NT2/D1 (cell line): ENCODE data around the gene LCE5A.

ENCODE experiments used
- DNase-seq: peaks from one replicate; pipeline ENCODE4 v3.0.0-alpha.2; 2011; ENCODE audit warnings: low read depth, low spot score
- H3K27me3 ChIP-seq: 2 replicates; pipeline ENCODE4 v1.6.0; 2011; ENCODE audit warnings: mild to moderate bottlenecking; ENCODE audit not compliant: insufficient read length, insufficient read depth
- H3K36me3 ChIP-seq: 2 replicates; pipeline ENCODE4 v1.6.1; 2011; ENCODE audit warnings: mild to moderate bottlenecking, low read length, mixed read lengths; ENCODE audit not compliant: insufficient read depth, insufficient read length
- H3K4me1 ChIP-seq: 2 replicates; pipeline ENCODE4 v1.5.1; 2011; ENCODE audit not compliant: insufficient read depth, insufficient read length
- H3K4me3 ChIP-seq: 2 replicates; pipeline ENCODE4 v1.5.1; 2011; ENCODE audit warnings: low read depth; ENCODE audit not compliant: insufficient read length
- H3K9ac ChIP-seq: 2 replicates; pipeline ENCODE4 v1.6.0; 2011; ENCODE audit warnings: low read depth; ENCODE audit not compliant: insufficient read length
- H3K9me3 ChIP-seq: 2 replicates; pipeline ENCODE4 v1.5.1; 2011; ENCODE audit warnings: mild to moderate bottlenecking, low read length; ENCODE audit not compliant: insufficient read depth
- SUZ12 ChIP-seq: IDR thresholded peaks from 2 replicates; pipeline ENCODE4 v1.6.1; 2011; ENCODE audit not compliant: insufficient read length, insufficient read depth; ENCODE audit errors: extremely low read depth
- YY1 ChIP-seq: IDR thresholded peaks from 2 replicates; pipeline ENCODE4 v1.6.1; 2011; ENCODE audit not compliant: insufficient read length, insufficient read depth
- ZNF274 ChIP-seq: IDR thresholded peaks from 2 replicates; pipeline ENCODE4 v1.6.1; 2011; ENCODE audit warnings: mild to moderate bottlenecking, low read depth, low read length

Gene LCE5A

DNA sequence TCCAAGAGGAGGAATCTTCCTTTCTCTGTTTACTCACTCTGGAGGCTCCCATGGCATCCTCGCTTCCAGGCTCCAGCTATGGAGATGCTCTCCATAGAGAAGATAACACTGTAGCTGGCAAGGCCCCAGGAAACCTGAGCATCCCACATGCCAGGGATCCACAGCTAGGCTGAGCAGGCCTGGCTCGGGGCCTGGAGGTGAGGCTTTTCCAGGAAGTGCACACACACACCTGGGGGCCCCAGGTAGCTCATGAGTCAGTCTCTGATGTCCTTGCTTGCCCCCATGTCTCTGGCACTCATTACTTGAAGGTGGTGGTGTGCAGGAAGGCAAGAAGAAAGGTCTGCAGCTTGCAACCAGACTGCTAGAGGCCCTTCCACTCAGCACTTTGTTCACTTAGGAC is 5.5 kb upstream of the LCE5A start:
- H3K36me3 ChIP-seq: no peaks in the 10 kb centered on the region
- H3K9ac ChIP-seq: no peak overlapping the region
- H3K4me1 ChIP-seq: no peaks in the 10 kb centered on the region
- TF ChIP-seq YY1: no peak
- TF ChIP-seq ZNF274: no peak
- no peak for TF ChIP-seq SUZ12
- no peaks in the 10 kb centered on the region for H3K9me3 ChIP-seq
- H3K27me3 ChIP-seq: no peaks in the 10 kb centered on the region
- no peak for DNase-seq
- H3K4me3 ChIP-seq: no peak overlapping the region

DNA sequence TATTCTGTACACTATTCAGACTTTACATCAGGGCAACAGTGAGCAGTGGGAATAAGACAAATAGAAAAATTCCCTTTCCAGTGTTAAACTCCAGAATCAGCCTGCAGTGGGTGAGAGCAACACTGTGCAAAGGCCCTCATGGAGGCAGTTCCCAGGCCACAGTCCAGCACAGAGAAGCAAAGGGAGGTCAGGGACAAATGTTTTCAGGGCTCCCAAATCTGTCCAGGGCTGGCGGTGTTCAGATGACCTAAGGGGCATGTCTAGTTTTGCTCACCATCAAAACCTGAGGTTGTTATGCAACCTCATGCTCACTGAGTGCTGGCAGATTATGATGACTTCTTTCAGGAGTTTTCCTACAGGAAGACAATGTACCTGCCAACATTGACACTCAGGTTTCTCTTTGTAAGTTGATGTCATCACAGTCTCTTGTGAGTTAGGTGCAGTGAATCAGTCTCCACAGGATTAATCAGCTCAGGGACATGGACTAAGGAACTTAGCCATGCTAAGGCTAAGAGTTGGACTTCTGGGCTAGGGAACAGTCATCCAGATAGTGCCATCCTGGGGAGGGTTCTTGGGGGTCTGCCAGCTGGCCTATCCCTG is 3.6 kb upstream of the LCE5A start:
- H3K9me3 ChIP-seq: no peaks in the 10 kb centered on the region
- peaks cover 9% of the 10 kb centered on the region for H3K27me3 ChIP-seq
- H3K9ac ChIP-seq: no peak overlapping the region
- H3K4me3 ChIP-seq: no peak overlapping the region
- no peaks in the 10 kb centered on the region for H3K36me3 ChIP-seq
- H3K4me1 ChIP-seq: no peaks in the 10 kb centered on the region
- no peak for DNase-seq
- TF ChIP-seq ZNF274 (no peak), SUZ12 (no peak), YY1 (no peak)

DNA sequence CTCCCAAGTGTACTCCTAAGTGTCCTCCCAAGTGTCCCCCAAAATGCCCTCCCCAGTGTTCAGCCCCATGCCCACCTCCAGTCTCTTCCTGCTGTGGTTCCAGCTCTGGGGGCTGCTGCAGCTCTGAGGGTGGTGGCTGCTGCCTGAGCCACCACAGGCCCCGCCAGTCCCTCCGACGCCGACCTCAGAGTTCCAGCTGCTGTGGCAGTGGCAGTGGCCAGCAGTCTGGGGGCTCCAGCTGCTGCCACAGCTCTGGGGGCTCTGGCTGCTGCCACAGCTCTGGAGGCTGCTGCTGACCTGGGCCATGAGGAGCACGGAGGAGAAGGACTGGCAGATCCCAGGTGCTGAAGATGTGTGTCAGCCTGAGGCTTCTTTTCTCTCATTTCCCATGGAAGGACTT is 993 bp downstream of the LCE5A start:
- no peak overlapping the region for H3K4me3 ChIP-seq
- no peaks in the 10 kb centered on the region for H3K36me3 ChIP-seq
- no peaks in the 10 kb centered on the region for H3K4me1 ChIP-seq
- no peak for DNase-seq
- no peaks in the 10 kb centered on the region for H3K9me3 ChIP-seq
- H3K9ac ChIP-seq: no peak overlapping the region
- TF ChIP-seq SUZ12: no peak
- no peak for TF ChIP-seq ZNF274
- TF ChIP-seq YY1: no peak
- H3K27me3 ChIP-seq: peaks cover 54% of the 10 kb centered on the region

DNA sequence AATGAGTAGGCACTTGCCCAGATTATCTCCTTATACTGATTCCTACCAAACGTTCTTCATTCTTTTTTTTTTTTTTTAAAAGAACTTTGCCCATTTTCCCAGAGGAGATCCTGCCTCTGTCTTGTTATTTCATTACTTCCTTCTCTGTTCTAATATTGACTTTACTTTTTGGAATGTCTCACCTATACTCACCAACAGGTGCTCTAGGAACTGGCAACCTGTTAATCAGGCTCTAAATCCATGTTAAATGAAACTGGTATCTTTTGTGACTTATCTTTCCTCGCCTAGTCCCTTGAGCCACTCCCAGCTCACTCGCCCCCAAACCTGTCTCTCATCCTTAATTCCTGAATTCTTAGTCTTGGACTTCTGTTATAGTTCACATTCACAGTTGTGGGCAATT is 2.5 kb downstream of the LCE5A start:
- TF ChIP-seq SUZ12: no peak
- no peak for TF ChIP-seq ZNF274
- TF ChIP-seq YY1: no peak
- H3K27me3 ChIP-seq: peaks cover 65% of the 10 kb centered on the region
- no peak for DNase-seq
- no peaks in the 10 kb centered on the region for H3K4me1 ChIP-seq
- no peak overlapping the region for H3K9ac ChIP-seq
- H3K4me3 ChIP-seq: no peak overlapping the region
- no peaks in the 10 kb centered on the region for H3K9me3 ChIP-seq
- no peaks in the 10 kb centered on the region for H3K36me3 ChIP-seq

DNA sequence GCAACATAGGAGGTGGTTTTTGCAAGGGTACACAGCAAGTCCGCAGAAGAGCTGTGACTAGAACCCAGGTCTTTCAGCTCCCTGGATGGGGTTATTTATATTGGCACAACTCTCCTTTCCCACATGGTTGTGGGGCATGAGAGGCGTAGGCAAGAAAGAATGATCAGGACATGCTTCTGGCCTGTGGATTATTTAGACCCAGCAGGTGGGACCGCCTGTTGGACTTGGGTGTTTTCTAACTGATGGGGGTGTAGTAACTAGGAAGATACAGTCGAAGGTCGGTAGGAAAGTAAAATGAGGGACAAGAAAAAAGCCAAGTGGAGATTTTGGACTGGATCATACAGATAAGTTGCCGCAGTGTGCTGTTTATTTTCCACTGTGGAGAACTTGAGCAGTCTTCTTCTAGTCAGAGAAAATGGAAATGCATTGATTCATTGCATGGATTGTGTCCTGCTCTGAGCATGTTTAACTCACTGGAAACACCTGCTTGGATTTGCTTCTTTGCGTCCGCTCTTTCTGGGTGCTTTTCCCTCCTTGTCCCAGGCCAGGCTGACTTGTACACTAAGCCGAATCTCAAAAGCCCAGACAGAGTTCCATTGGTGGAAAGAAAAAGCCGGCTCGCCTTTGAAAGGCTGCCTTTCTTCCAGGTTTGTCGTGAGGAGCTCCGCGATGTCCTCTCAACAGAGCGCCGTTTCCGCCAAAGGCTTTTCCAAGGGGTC is 4.3 kb downstream of the LCE5A start:
- H3K4me3 ChIP-seq: peak overlapping the region; percentile 29
- peaks cover 68% of the 10 kb centered on the region for H3K27me3 ChIP-seq
- no peaks in the 10 kb centered on the region for H3K9me3 ChIP-seq

DNA sequence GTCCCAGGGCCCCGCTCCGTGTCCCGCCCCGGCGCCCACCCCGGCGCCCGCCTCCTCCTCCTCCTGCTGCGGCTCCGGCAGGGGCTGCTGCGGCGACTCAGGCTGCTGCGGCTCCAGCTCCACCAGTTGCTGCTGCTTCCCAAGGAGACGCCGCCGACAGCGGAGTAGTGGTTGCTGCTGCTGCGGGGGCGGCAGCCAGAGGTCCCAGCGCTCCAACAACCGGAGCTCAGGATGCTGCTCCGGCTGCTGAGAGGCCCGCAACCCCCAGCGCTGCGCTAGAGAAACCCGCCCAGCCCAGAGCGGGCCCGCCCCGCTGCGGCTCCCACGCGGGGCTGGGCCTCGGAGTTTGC is 4.8 kb downstream of the LCE5A start:
- TF ChIP-seq ZNF274: no peak
- TF ChIP-seq SUZ12: peak; percentile 82
- H3K9me3 ChIP-seq: no peaks in the 10 kb centered on the region
- DNase-seq: peak; percentile 27
- no peaks in the 10 kb centered on the region for H3K4me1 ChIP-seq
- peak overlapping the region; percentile 42 for H3K9ac ChIP-seq
- H3K4me3 ChIP-seq: peak overlapping the region; percentile 29
- peaks cover 69% of the 10 kb centered on the region for H3K27me3 ChIP-seq
- no peaks in the 10 kb centered on the region for H3K36me3 ChIP-seq

More for the DNA sequence above, 4.3 kb downstream of the LCE5A start:
- Histone ChIP-seq H3K4me1 (no peaks in the 10 kb centered on the region), H3K9ac (peak overlapping the region; percentile 42), H3K36me3 (no peaks in the 10 kb centered on the region)
- no peak for DNase-seq
- no peak for TF ChIP-seq ZNF274
- TF ChIP-seq YY1: no peak
- TF ChIP-seq SUZ12: no peak

DNA sequence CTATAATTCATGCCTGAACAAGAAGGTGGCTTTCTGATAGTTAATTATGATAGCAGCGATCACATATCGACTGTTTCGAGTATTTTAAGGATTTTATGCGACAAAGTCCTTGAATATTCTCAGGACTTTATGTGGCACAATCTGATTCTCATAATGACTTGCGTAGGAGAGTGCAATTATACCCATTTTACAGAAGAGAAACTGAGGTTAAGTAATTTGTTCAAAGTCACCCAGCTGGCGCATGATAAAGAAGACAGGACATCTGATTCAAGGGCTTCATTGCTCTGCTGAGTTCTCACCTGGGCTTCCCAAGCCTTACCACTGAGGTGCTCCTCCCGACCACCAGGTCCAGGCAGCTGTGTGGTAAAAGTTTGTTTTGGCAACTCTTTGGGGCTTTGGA is 5.5 kb downstream of the LCE5A start:
- no peaks in the 10 kb centered on the region for H3K4me1 ChIP-seq

DNA sequence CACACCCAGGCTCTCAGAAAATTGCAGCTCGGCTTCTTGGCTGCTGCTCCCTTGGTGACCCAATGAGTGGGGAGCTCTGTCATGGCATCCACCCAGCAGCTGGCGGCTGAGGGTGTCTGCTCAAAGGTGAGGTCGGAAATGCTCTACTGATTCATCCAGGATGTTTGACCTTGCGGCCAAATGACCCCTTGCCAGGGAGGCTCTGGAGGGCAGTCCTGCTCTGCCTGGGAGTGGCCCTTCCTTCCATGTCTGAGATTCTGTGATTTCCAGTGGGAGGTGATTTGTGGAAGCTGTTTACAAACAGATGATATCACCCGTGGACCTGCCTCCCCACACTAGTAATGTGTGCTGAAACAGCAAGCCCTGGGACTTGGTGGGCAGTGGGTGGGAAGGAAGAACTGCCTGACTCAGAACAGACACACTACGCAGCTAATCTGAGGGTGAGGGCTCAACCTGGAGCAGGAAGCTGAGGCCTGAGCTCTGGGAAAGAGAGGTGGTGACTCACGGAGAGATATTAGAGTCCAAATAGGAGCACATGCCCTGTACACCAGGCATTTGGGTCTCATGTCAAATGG is 6.7 kb downstream of the LCE5A start:
- Histone ChIP-seq H3K36me3 (no peaks in the 10 kb centered on the region), H3K4me3 (no peak overlapping the region), H3K9ac (no peak overlapping the region), H3K4me1 (no peaks in the 10 kb centered on the region), H3K9me3 (no peaks in the 10 kb centered on the region), H3K27me3 (peaks cover 61% of the 10 kb centered on the region)
- TF ChIP-seq SUZ12: no peak
- no peak for TF ChIP-seq YY1
- no peak for TF ChIP-seq ZNF274
- DNase-seq: no peak

More for the DNA sequence above, 5.5 kb downstream of the LCE5A start:
- TF ChIP-seq ZNF274 (no peak), YY1 (no peak)
- Histone ChIP-seq H3K27me3 (peaks cover 67% of the 10 kb centered on the region), H3K36me3 (no peaks in the 10 kb centered on the region), H3K9me3 (no peaks in the 10 kb centered on the region), H3K4me3 (no peak overlapping the region), H3K9ac (no peak overlapping the region)
- DNase-seq: no peak
